ENCODE results near the gene PALLD. TPM values are rescaled to one million over a fixed set of nuclear protein-coding genes. Genes with fewer than 3 reads are reported as not detected.

The PALLD gene
- total RNA-seq, 1 donor from 2014 or later = 85.7 TPM

DNA sequence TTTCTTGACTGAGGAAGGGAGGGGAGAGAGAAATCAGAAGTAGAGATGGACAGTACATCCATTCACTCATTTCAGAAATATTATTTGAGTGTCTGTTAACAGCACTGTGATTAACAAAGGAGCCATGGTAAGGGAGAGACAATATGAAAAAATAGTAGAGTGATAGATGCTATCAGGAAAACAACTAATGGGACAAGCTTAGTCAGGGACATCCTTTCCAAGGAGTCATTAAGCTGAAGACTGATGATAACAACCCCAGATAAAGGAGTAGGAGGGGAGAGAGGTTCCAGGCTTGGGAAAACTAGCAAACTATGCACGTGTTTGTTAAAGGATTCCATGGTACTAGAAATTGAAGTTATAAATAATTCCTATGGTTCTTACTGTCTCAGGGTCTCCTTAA lies 391.0 kb downstream of the PALLD start:
- no peak overlapping the region for H3K4me3 ChIP-seq
- Mint-ChIP-seq H3K27ac (no peak overlapping the region), H3K27me3 (ENCODE audit: insufficient read depth, low read depth) (no peaks in the 10 kb centered on the region), H3K4me3 (no peak overlapping the region), H3K4me1 (no peaks in the 10 kb centered on the region), H3K9me3 (no peaks in the 10 kb centered on the region), H3K36me3 (peaks cover 46% of the 10 kb centered on the region)
- no peak overlapping the region for H3K4me2 ChIP-seq
- no peaks in the 10 kb centered on the region for H3K27me3 ChIP-seq
- no peaks in the 10 kb centered on the region for H3F3A ChIP-seq (ENCODE audit: low read depth)
- no peak overlapping the region for H3K27ac ChIP-seq
- no peak overlapping the region for H2AFZ ChIP-seq (replicated peaks)
- H3K4me1 ChIP-seq = no peaks in the 10 kb centered on the region
- DNase-seq (ENCODE audit: low spot score) = no peak
- H3K79me2 ChIP-seq (ENCODE audit: low read depth) = peaks cover 28% of the 10 kb centered on the region
- H3K36me3 ChIP-seq = peaks cover 17% of the 10 kb centered on the region
- no peaks in the 10 kb centered on the region for H3K9me3 ChIP-seq (ENCODE audit: low read depth)
- TF ChIP-seq EZH2phosphoT487 (IDR thresholded peaks at IDR 0.05) (no peak), CTCF (IDR thresholded peaks at IDR 0.05) (no peak), EZH2 (IDR thresholded peaks at IDR 0.05) (no peak)
- no peak overlapping the region for H3K9ac ChIP-seq
- H4K20me1 ChIP-seq (ENCODE audit: low read depth) = peaks cover 4% of the 10 kb centered on the region

GRCh38 chr4:168888715-168889215 lies 391.9 kb downstream of the PALLD start:
- no peak overlapping the region for H3K4me3 ChIP-seq
- no peaks in the 10 kb centered on the region for H3K4me1 ChIP-seq
- peaks cover 4% of the 10 kb centered on the region for H4K20me1 ChIP-seq (ENCODE audit: low read depth)
- no peak overlapping the region for H3K9ac ChIP-seq
- DNase-seq (ENCODE audit: low spot score) = no peak
- no peak overlapping the region for H3K4me2 ChIP-seq
- Mint-ChIP-seq H3K9me3 (no peaks in the 10 kb centered on the region), H3K27ac (no peak overlapping the region), H3K36me3 (peaks cover 47% of the 10 kb centered on the region), H3K27me3 (ENCODE audit: insufficient read depth, low read depth) (no peaks in the 10 kb centered on the region), H3K4me3 (no peak overlapping the region), H3K4me1 (no peaks in the 10 kb centered on the region)
- no peaks in the 10 kb centered on the region for H3F3A ChIP-seq (ENCODE audit: low read depth)
- H3K79me2 ChIP-seq (ENCODE audit: low read depth) = peaks cover 22% of the 10 kb centered on the region
- no peaks in the 10 kb centered on the region for H3K9me3 ChIP-seq (ENCODE audit: low read depth)
- H3K27me3 ChIP-seq = no peaks in the 10 kb centered on the region
- TF ChIP-seq CTCF (IDR thresholded peaks at IDR 0.05) = no peak
- TF ChIP-seq EZH2phosphoT487 (IDR thresholded peaks at IDR 0.05) = no peak
- H2AFZ ChIP-seq (replicated peaks) = no peak overlapping the region
- peaks cover 17% of the 10 kb centered on the region for H3K36me3 ChIP-seq
- no peak overlapping the region for H3K27ac ChIP-seq

GRCh38 chr4:168891086-168891485 lies 394.2 kb downstream of the PALLD start:
- H3K4me3 ChIP-seq = no peak overlapping the region
- Mint-ChIP-seq H3K27ac (no peak overlapping the region), H3K9me3 (no peaks in the 10 kb centered on the region), H3K27me3 (ENCODE audit: insufficient read depth, low read depth) (no peaks in the 10 kb centered on the region), H3K4me3 (no peak overlapping the region), H3K4me1 (no peaks in the 10 kb centered on the region), H3K36me3 (peaks cover 51% of the 10 kb centered on the region)
- no peaks in the 10 kb centered on the region for H4K20me1 ChIP-seq (ENCODE audit: low read depth)
- H3K27ac ChIP-seq = no peak overlapping the region
- no peak for TF ChIP-seq CTCF (IDR thresholded peaks at IDR 0.05)
- no peak for TF ChIP-seq EZH2phosphoT487 (IDR thresholded peaks at IDR 0.05)
- no peak for TF ChIP-seq EZH2 (IDR thresholded peaks at IDR 0.05)
- no peaks in the 10 kb centered on the region for H3F3A ChIP-seq (ENCODE audit: low read depth)
- peaks cover 34% of the 10 kb centered on the region for H3K36me3 ChIP-seq
- no peaks in the 10 kb centered on the region for H3K9me3 ChIP-seq (ENCODE audit: low read depth)
- no peak overlapping the region for H3K4me2 ChIP-seq
- no peaks in the 10 kb centered on the region for H3K27me3 ChIP-seq
- H2AFZ ChIP-seq (replicated peaks) = no peak overlapping the region
- no peak overlapping the region for H3K9ac ChIP-seq
- H3K79me2 ChIP-seq (ENCODE audit: low read depth) = peaks cover 8% of the 10 kb centered on the region
- no peak for DNase-seq (ENCODE audit: low spot score)
- H3K4me1 ChIP-seq = no peaks in the 10 kb centered on the region
